Fibroblast of lung (primary cell): Measurements from ENCODE around the gene SCYL1. TPM values are rescaled to one million over a fixed set of nuclear protein-coding genes. Genes with fewer than 3 reads are reported as not detected.

Experiments used
- DNase-seq, 2 donors: peaks; one replicate each; pipeline versions ENCODE4 v3.0.0 to v3.0.0-alpha.2; 2010; ENCODE audit warnings: low read depth in 2 of 2
- H2AFZ ChIP-seq: 2 replicates; pipeline ENCODE4 v1.5.1; 2012; ENCODE audit warnings: low read length, control low read depth, inconsistent platforms
- H3K27ac ChIP-seq: 2 replicates; pipeline ENCODE4 v1.5.1; 2011; ENCODE audit warnings: low read length, control low read depth; ENCODE audit not compliant: insufficient read depth
- H3K27me3 ChIP-seq: 2 replicates; pipeline ENCODE4 v1.5.1; 2011; ENCODE audit warnings: mild to moderate bottlenecking, low read length; ENCODE audit not compliant: control insufficient read depth, insufficient read depth
- H3K36me3 ChIP-seq: 2 replicates; pipeline ENCODE4 v1.5.1; 2011; ENCODE audit warnings: low read length; ENCODE audit not compliant: control insufficient read depth, insufficient read depth
- H3K4me1 ChIP-seq: 2 replicates; pipeline ENCODE4 v1.5.1; 2011; ENCODE audit warnings: low read length; ENCODE audit not compliant: control insufficient read depth, insufficient read depth; ENCODE audit errors: extremely low read depth
- H3K4me2 ChIP-seq: 2 replicates; pipeline ENCODE4 v1.5.1; 2011; ENCODE audit warnings: low read length, control low read depth; ENCODE audit not compliant: insufficient read depth; ENCODE audit errors: extremely low read depth
- H3K4me3 ChIP-seq, 4 experiments: fragments of 200-600 bp in 1 of 4; sonication (generic) in 1 of 4; replicated peaks in 1 of 4; 2 replicates each; pipeline ENCODE4 v1.5.1; 2011 to 2016; ENCODE audit warnings: low read length in 4 of 4, low read depth in 3 of 4, mild to moderate bottlenecking in 3 of 4, control low read depth in 2 of 4, inconsistent platforms in 1 of 4, mixed read lengths in 1 of 4; ENCODE audit not compliant: insufficient read depth in 1 of 4; ENCODE audit errors: control extremely low read depth in 1 of 4
- H3K79me2 ChIP-seq: 2 replicates; pipeline ENCODE4 v1.5.1; 2012; ENCODE audit warnings: mild to moderate bottlenecking, low read length, inconsistent platforms; ENCODE audit not compliant: control insufficient read depth, insufficient read depth
- H3K9ac ChIP-seq: 2 replicates; pipeline ENCODE4 v1.5.1; 2011; ENCODE audit warnings: mild to moderate bottlenecking, low read length, control low read depth; ENCODE audit not compliant: insufficient read depth
- H3K9me3 ChIP-seq: 2 replicates; pipeline ENCODE4 v1.5.1; 2012; ENCODE audit warnings: low read depth, low read length; ENCODE audit not compliant: control insufficient read depth, insufficient read depth
- H4K20me1 ChIP-seq: 2 replicates; pipeline ENCODE4 v1.5.1; 2011; ENCODE audit warnings: low read length; ENCODE audit not compliant: control insufficient read depth, insufficient read depth; ENCODE audit errors: extremely low read depth
- CTCF ChIP-seq, 2 donors: IDR thresholded peaks in 1 of 2; conservative IDR thresholded peaks in 1 of 2; 1 replicate in 1 of 2; 2 replicates in 1 of 2; pipeline ENCODE4 v1.5.1; 2011 to 2012; ENCODE audit warnings: low read length in 2 of 2, control low read depth in 1 of 2, inconsistent platforms in 1 of 2, low read depth in 1 of 2, mild to moderate bottlenecking in 1 of 2
- EZH2 ChIP-seq: IDR thresholded peaks from 2 replicates; pipeline ENCODE4 v1.5.1; 2012; ENCODE audit warnings: low read length, control low read depth, mild to moderate bottlenecking; ENCODE audit errors: missing control alignments
- polyA plus RNA-seq, 2 donors: library from polyadenylated mRNA; depleted of rRNA in 1 of 2; stranded (reverse) in 1 of 2; unstranded in 1 of 2; fragments of >200 nt; gene quantifications; 2 replicates each; pipeline ENCODE4 v1.2.1, GENCODE V29; 2011 to 2012; ENCODE audit warnings: missing spikeins in 1 of 2
- total RNA-seq: library from RNA; depleted of rRNA; stranded (reverse); fragments of >200 nt; gene quantifications from 2 replicates; pipeline ENCODE4 v1.2.1, GENCODE V29; 2014

SCYL1 gene
- total and polyA plus RNA-seq, 2 donors (not counting 1 experiment from before 2014, with no cell fraction given), result 58.2 to 84.6 TPM

- Histone ChIP-seq H3K9ac (no peak overlapping the region), H3K27ac (no peak overlapping the region), H3K9me3 (no peaks in the 10 kb centered on the region), H4K20me1 (no peaks in the 10 kb centered on the region), H3K36me3 (peaks cover 26% of the 10 kb centered on the region), H3K27me3 (no peaks in the 10 kb centered on the region), H3K4me2 (no peak overlapping the region), H3K4me3 (no peak overlapping the region), H3K79me2 (no peaks in the 10 kb centered on the region), H3K4me1 (peaks cover 8% of the 10 kb centered on the region), H2AFZ (no peak overlapping the region)
- DNase-seq, result no peak
- no peak for TF ChIP-seq EZH2
- no peak for TF ChIP-seq CTCF (conservative IDR thresholded peaks at IDR 0.05 in 1 of 2, IDR thresholded peaks at IDR 0.05 in 1 of 2; ENCODE audit: low read depth in 1 of 2, low read length in 2 of 2)
Measured at GRCh38 chr11:65584106-65584505, 59.2 kb downstream of the SCYL1 start.

- no peaks in the 10 kb centered on the region for H4K20me1 ChIP-seq
- no peak for TF ChIP-seq EZH2
- TF ChIP-seq CTCF (conservative IDR thresholded peaks at IDR 0.05 in 1 of 2, IDR thresholded peaks at IDR 0.05 in 1 of 2; ENCODE audit: low read depth in 1 of 2, low read length in 2 of 2), result no peak
- H3K27ac ChIP-seq, result no peak overlapping the region
- no peaks in the 10 kb centered on the region for H3K79me2 ChIP-seq
- H3K4me2 ChIP-seq, result no peak overlapping the region
- no peaks in the 10 kb centered on the region for H3K27me3 ChIP-seq
- no peak for DNase-seq
- no peak overlapping the region for H2AFZ ChIP-seq
- no peak overlapping the region for H3K4me3 ChIP-seq
- H3K9ac ChIP-seq, result no peak overlapping the region
- peaks cover 8% of the 10 kb centered on the region for H3K4me1 ChIP-seq
- H3K36me3 ChIP-seq, result peaks cover 24% of the 10 kb centered on the region
- no peaks in the 10 kb centered on the region for H3K9me3 ChIP-seq
Measured at GRCh38 chr11:65584723-65585171, 59.9 kb downstream of the SCYL1 start.

GRCh38 chr11:65585396-65586246 lies 60.7 kb downstream of the SCYL1 start:
- no peaks in the 10 kb centered on the region for H4K20me1 ChIP-seq
- H3K4me1 ChIP-seq, result peaks cover 8% of the 10 kb centered on the region
- H3K4me2 ChIP-seq, result no peak overlapping the region
- no peaks in the 10 kb centered on the region for H3K79me2 ChIP-seq
- H2AFZ ChIP-seq, result no peak overlapping the region
- H3K27ac ChIP-seq, result no peak overlapping the region
- TF ChIP-seq CTCF (conservative IDR thresholded peaks at IDR 0.05 in 1 of 2, IDR thresholded peaks at IDR 0.05 in 1 of 2; ENCODE audit: low read depth in 1 of 2, low read length in 2 of 2), result no peak
- no peak for TF ChIP-seq EZH2
- no peaks in the 10 kb centered on the region for H3K27me3 ChIP-seq
- no peak overlapping the region for H3K9ac ChIP-seq
- H3K36me3 ChIP-seq, result peaks cover 20% of the 10 kb centered on the region
- no peak overlapping the region for H3K4me3 ChIP-seq
- DNase-seq, result no peak
- H3K9me3 ChIP-seq, result no peaks in the 10 kb centered on the region
